K562 (cell line): ENCODE measurements around the gene CELA1.

Source experiments
- CTCF ChIP-seq, 3 experiments: IDR thresholded peaks in 2 of 3; conservative IDR thresholded peaks in 1 of 3; 2 replicates each; pipeline ENCODE4 v1.5.1; 2011 to 2012; ENCODE audit warnings: low read length in 3 of 3, mild to moderate bottlenecking in 3 of 3, control low read depth in 2 of 3, improper control_type of control experiment in 1 of 3, inconsistent platforms in 1 of 3, low read depth in 1 of 3, mixed read lengths in 1 of 3, moderate library complexity in 1 of 3; ENCODE audit not compliant: insufficient read depth in 2 of 3
- ELK1 ChIP-seq: sonication (generic); formaldehyde crosslinking; IDR thresholded peaks from 2 replicates; pipeline ENCODE4 v1.8.1; 2022; ENCODE audit warnings: missing genetic modification reagents
- ETV5 ChIP-seq: sonication (generic); formaldehyde crosslinking; IDR thresholded peaks from 2 replicates; pipeline ENCODE4 v1.4.0; 2020; ENCODE audit warnings: low read depth, mild to moderate bottlenecking, missing genetic modification reagents
- FOXP1 ChIP-seq: sonication (generic); formaldehyde crosslinking; IDR thresholded peaks from 2 replicates; pipeline ENCODE4 v1.8.0; 2022; ENCODE audit warnings: mild to moderate bottlenecking, missing genetic modification reagents
- POLR2A ChIP-seq: fragments of 450-650 bp; conservative IDR thresholded peaks from 2 replicates; pipeline ENCODE4 v1.6.1; 2016
- RBFOX2 ChIP-seq: fragments of 200-400 bp; formaldehyde crosslinking; IDR thresholded peaks from 2 replicates; pipeline ENCODE4 v1.6.1; 2017; ENCODE audit warnings: low read depth, mild to moderate bottlenecking, low read length, moderate library complexity
- RBM14 ChIP-seq: fragments of 200-400 bp; formaldehyde crosslinking; IDR thresholded peaks from 2 replicates; pipeline ENCODE4 v1.6.1; 2018; ENCODE audit warnings: low read depth, mild to moderate bottlenecking, low read length, moderate library complexity, borderline replicate concordance; ENCODE audit not compliant: insufficient read depth
- RFX5 ChIP-seq: IDR thresholded peaks from 2 replicates; pipeline ENCODE4 v1.6.1; 2011; ENCODE audit warnings: low read depth, mild to moderate bottlenecking, improper control_type of control experiment, low read length
- SP1 ChIP-seq: sonication (generic); formaldehyde crosslinking; IDR thresholded peaks from 2 replicates; pipeline ENCODE4 v1.8.1; 2022; ENCODE audit warnings: mild to moderate bottlenecking, missing genetic modification reagents
- ZBTB7A ChIP-seq: IDR thresholded peaks from 2 replicates; pipeline ENCODE4 v1.6.1; 2011; ENCODE audit warnings: low read depth, mild to moderate bottlenecking, low read length, moderate library complexity, borderline replicate concordance; ENCODE audit not compliant: control insufficient read depth

- TF ChIP-seq RFX5 (no peak), SP1 (CRISPR knock-in tag) (no peak), POLR2A (no peak), RBM14 (no peak), ELK1 (no peak), FOXP1 (no peak), CTCF (IDR thresholded peaks at IDR 0.05 in 2 of 3, conservative IDR thresholded peaks at IDR 0.05 in 1 of 3; ENCODE audit: insufficient read depth in 2 of 3, low read depth in 1 of 3, low read length in 3 of 3) (no peak), ZBTB7A (no peak), ETV5 (CRISPR knock-in tag) (no peak), RBFOX2 (no peak)
Measured at GRCh38 chr12:51392556-51393237, 46.2 kb upstream of the CELA1 start.
